COLO668 (cell line): ENCODE measurements around the gene LRP1-AS.
"Not testable (repeated sequence)": the region's sequence is repeated elsewhere in the genome, so short reads cannot be mapped to it uniquely, and the experiment has no call there.

Source experiments
- DNase-seq: peaks from one replicate; lab custom pipeline; 2025; ENCODE audit not compliant: unreplicated experiment; lab: John Stamatoyannopoulos, UW

LRP1-AS gene

GRCh38 chr12:57124261-57124877 lies 23.1 kb downstream of the LRP1-AS start:
- DNase-seq = peak; percentile 58

- DNase-seq = no peak
Measured at GRCh38 chr12:57123813-57124212, 23.6 kb downstream of the LRP1-AS start.

GRCh38 chr12:57120718-57121117 lies 26.7 kb downstream of the LRP1-AS start:
- DNase-seq = not testable (repeated sequence)

GRCh38 chr12:57119294-57120085 lies 27.9 kb downstream of the LRP1-AS start:
- no peak for DNase-seq

- no peak for DNase-seq
Measured at GRCh38 chr12:57118711-57119271, 28.6 kb downstream of the LRP1-AS start.

GRCh38 chr12:57116580-57117281 lies 30.7 kb downstream of the LRP1-AS start:
- no peak for DNase-seq

- DNase-seq = no peak
Measured at GRCh38 chr12:57112492-57113294, 34.7 kb downstream of the LRP1-AS start.

- DNase-seq = peak; percentile 53
Measured at GRCh38 chr12:57111031-57111734, 36.2 kb downstream of the LRP1-AS start, which contains the start of gene STAT6. Gene STAT6, minus strand, starts transcription at chr12:57111362. Its CDS starts 3,084 bp downstream, at chr12:57108278.

- DNase-seq = peak; percentile 60
Measured at GRCh38 chr12:57110104-57111030, 37.1 kb downstream of the LRP1-AS start.

- no peak for DNase-seq
Measured at GRCh38 chr12:57109207-57110103, 38.0 kb downstream of the LRP1-AS start.

- DNase-seq = no peak
Measured at GRCh38 chr12:57107456-57108155, 39.8 kb downstream of the LRP1-AS start.

- DNase-seq = no peak
Measured at GRCh38 chr12:57106021-57106708, 41.3 kb downstream of the LRP1-AS start.

GRCh38 chr12:57105011-57105753 lies 42.2 kb downstream of the LRP1-AS start:
- no peak for DNase-seq

- DNase-seq = no peak
Measured at GRCh38 chr12:57104292-57104910, 43.0 kb downstream of the LRP1-AS start.

GRCh38 chr12:57103856-57104255 lies 43.6 kb downstream of the LRP1-AS start:
- DNase-seq = no peak
